ENCODE measurements around the gene TSHZ2.

Gene TSHZ2

DNA sequence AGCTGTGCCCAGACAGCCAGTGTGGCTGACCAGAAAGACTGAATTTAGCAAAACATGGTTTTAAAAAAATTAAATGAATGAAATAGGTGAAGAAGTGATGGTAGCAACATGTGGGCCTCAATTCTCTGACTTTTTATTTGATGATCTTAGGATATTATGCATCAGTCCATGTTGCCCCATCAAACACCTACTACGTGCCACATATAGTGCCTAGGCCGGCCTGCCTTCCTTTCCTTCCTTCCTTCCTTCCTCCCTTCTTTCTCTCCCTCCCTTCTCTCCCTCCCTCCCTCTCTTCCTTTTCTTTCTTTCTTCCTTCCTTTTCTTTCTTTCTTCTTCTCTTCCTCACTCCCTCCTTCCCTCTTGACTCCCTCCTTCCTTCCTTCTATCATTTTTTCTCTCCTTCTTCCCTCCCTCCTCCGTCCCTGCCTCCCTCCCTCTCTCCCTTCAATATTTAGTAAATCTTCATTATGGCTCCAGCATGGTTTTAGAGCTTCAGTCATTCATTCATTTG, 209.8 kb downstream of the TSHZ2 start:
- Mint-ChIP-seq H3K4me3 (no peak overlapping the region), H3K9me3 (no peaks in the 10 kb centered on the region), H3K27me3 (peaks cover 11% of the 10 kb centered on the region), H3K36me3 (ENCODE audit: low read depth) (no peaks in the 10 kb centered on the region), H3K27ac (no peak overlapping the region), H3K4me1 (no peaks in the 10 kb centered on the region)
- DNase-seq (no peak), ATAC-seq (no peak)

DNA sequence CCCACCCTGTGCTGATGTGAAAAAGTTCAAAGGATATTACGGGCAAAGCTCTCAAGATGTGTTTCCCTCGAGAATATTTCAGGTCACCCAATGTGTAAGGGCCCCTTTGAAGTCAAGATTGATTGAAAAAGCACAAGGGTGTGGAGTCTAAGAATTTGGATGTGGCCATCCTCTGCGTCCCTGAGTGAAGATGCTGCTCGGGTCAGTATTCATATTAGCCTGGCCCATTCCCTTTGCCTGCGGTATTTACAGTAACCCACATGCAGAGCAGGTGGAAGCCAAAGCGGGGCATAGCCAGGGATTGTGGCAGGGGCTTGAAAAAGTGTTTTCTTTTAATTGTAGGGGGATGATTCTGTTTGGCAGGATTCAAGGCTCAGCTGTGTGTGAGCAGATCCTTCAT, 211.0 kb downstream of the TSHZ2 start:
- DNase-seq (no peak), ATAC-seq (no peak)
- Mint-ChIP-seq H3K36me3 (ENCODE audit: low read depth) (no peaks in the 10 kb centered on the region), H3K27me3 (peaks cover 8% of the 10 kb centered on the region), H3K27ac (no peak overlapping the region), H3K4me3 (no peak overlapping the region), H3K4me1 (peaks cover 1% of the 10 kb centered on the region), H3K9me3 (no peaks in the 10 kb centered on the region)

GRCh38 chr20:53186635-53187034, 214.5 kb downstream of the TSHZ2 start:
- Mint-ChIP-seq H3K4me3 (no peak overlapping the region), H3K36me3 (ENCODE audit: low read depth) (no peaks in the 10 kb centered on the region), H3K27ac (no peak overlapping the region), H3K9me3 (no peaks in the 10 kb centered on the region), H3K4me1 (peaks cover 1% of the 10 kb centered on the region), H3K27me3 (peaks cover 7% of the 10 kb centered on the region)
- no peak for ATAC-seq
- no peak for DNase-seq

- no peaks in the 10 kb centered on the region for H3K36me3 Mint-ChIP-seq (ENCODE audit: low read depth)
- H3K27ac Mint-ChIP-seq: no peak overlapping the region
- ATAC-seq: no peak
- H3K9me3 Mint-ChIP-seq: no peaks in the 10 kb centered on the region
- DNase-seq: no peak
- H3K27me3 Mint-ChIP-seq: peaks cover 9% of the 10 kb centered on the region
- no peak overlapping the region for H3K4me3 Mint-ChIP-seq
- peaks cover 1% of the 10 kb centered on the region for H3K4me1 Mint-ChIP-seq
Observed at GRCh38 chr20:53187392-53188068, 215.4 kb downstream of the TSHZ2 start.

- Mint-ChIP-seq H3K27ac (no peak overlapping the region), H3K27me3 (peaks cover 9% of the 10 kb centered on the region), H3K4me1 (peaks cover 1% of the 10 kb centered on the region), H3K9me3 (no peaks in the 10 kb centered on the region), H3K4me3 (no peak overlapping the region), H3K36me3 (ENCODE audit: low read depth) (no peaks in the 10 kb centered on the region)
- no peak for ATAC-seq
- DNase-seq: no peak
Observed at GRCh38 chr20:53190225-53190624, 218.1 kb downstream of the TSHZ2 start.

- ATAC-seq: no peak
- H3K9me3 Mint-ChIP-seq: no peaks in the 10 kb centered on the region
- peaks cover 1% of the 10 kb centered on the region for H3K4me1 Mint-ChIP-seq
- peaks cover 6% of the 10 kb centered on the region for H3K27me3 Mint-ChIP-seq
- no peak overlapping the region for H3K27ac Mint-ChIP-seq
- no peak for DNase-seq
- no peak overlapping the region for H3K4me3 Mint-ChIP-seq
- no peaks in the 10 kb centered on the region for H3K36me3 Mint-ChIP-seq (ENCODE audit: low read depth)
Observed at GRCh38 chr20:53191957-53192356, 219.8 kb downstream of the TSHZ2 start.

- no peaks in the 10 kb centered on the region for H3K36me3 Mint-ChIP-seq (ENCODE audit: low read depth)
- H3K27ac Mint-ChIP-seq: no peak overlapping the region
Observed at GRCh38 chr20:53194306-53195290, 222.4 kb downstream of the TSHZ2 start.

DNA sequence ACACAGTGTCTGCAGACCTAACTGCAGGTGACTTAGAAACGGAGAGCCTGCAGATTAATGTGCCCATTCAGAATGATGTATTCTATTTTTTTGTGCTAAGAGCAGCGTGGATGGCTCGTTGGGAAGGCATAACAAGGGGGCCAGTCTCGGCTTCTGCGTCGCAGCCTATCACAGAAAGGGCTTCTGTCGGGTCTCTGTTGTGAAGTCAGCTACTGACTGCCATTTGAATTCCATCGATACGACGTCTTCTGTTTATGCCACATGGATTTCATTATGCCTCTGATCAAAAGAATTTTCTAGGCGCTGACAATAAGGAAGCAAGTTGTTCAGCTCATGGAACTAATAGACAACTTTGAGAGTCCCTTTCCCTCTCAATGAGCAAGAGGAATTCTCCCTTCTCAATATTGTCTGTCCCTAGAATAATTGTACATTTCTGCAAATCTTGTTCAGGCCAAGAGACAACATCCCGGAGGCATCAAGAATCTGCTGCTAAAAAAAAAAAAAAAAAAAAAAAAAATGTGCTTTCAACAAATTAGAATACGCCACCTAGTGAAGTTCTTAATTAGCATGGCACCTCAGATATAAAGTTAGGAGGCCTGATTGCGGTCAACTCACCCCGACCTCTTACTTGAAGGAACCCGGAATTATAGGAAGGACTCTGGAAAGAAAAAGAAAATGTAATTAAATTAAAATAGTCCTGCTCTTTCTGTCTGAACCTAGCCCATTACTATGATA, 223.9 kb downstream of the TSHZ2 start:
- no peaks in the 10 kb centered on the region for H3K9me3 Mint-ChIP-seq
- no peak overlapping the region for H3K4me3 Mint-ChIP-seq
- no peak overlapping the region for H3K27ac Mint-ChIP-seq
- H3K27me3 Mint-ChIP-seq: peaks cover 8% of the 10 kb centered on the region
- DNase-seq (no peak), ATAC-seq (no peak)
- H3K36me3 Mint-ChIP-seq (ENCODE audit: low read depth): no peaks in the 10 kb centered on the region
- H3K4me1 Mint-ChIP-seq: no peaks in the 10 kb centered on the region

More at GRCh38 chr20:53194306-53195290, 222.4 kb downstream of the TSHZ2 start:
- H3K9me3 Mint-ChIP-seq: no peaks in the 10 kb centered on the region
- H3K27me3 Mint-ChIP-seq: peaks cover 8% of the 10 kb centered on the region
- no peak for ATAC-seq
- no peak overlapping the region for H3K4me3 Mint-ChIP-seq
- H3K4me1 Mint-ChIP-seq: no peaks in the 10 kb centered on the region
- DNase-seq: no peak

DNA sequence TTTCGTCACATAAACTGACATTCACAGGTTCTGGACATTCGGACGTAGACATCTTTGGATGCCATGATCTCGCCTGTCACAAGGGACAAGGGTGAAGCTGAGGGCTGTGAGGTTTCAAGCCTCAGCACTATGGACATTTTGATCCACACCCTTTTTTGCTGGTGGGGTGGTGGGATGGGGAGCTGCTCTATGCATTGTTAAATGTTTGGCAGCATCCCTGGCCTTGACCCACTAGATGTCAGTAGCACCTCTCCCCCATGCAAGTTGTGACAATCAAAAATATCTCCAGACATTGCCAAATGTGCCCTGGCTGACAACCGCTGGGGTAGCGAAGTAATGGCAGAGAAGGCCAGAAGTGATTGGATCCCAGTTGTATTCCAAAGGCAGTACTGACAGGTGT, 229.4 kb downstream of the TSHZ2 start:
- Mint-ChIP-seq H3K27ac (no peak overlapping the region), H3K36me3 (ENCODE audit: low read depth) (no peaks in the 10 kb centered on the region), H3K4me1 (peaks cover 5% of the 10 kb centered on the region), H3K4me3 (no peak overlapping the region), H3K27me3 (peaks cover 3% of the 10 kb centered on the region), H3K9me3 (no peaks in the 10 kb centered on the region)
- ATAC-seq: no peak
- DNase-seq: no peak

DNA sequence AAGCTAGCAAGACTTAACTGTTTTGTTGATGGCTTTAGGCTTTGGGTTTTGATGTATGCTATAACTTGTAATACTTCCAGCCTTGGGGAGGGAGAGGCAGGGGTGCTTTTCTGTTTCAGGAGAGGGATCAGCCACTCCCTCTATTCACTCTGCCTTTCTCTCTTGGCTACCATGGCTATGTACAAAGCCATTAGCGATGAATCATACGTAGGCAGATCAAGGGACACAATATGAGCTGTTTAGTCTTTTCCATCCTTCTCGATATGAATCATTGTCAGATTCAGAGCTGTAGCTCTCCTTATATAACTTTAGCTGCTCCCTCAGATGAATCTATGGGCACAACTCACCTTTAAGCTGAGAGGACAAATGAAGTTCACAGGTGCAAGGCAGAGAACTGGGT, 230.6 kb downstream of the TSHZ2 start:
- peak; percentile 78 for ATAC-seq
- Mint-ChIP-seq H3K27ac (no peak overlapping the region), H3K36me3 (ENCODE audit: low read depth) (no peaks in the 10 kb centered on the region), H3K27me3 (peaks cover 3% of the 10 kb centered on the region), H3K4me1 (peaks cover 5% of the 10 kb centered on the region), H3K4me3 (no peak overlapping the region), H3K9me3 (no peaks in the 10 kb centered on the region)
- no peak for DNase-seq

- DNase-seq: no peak
- ATAC-seq: no peak
- Mint-ChIP-seq H3K36me3 (ENCODE audit: low read depth) (no peaks in the 10 kb centered on the region), H3K9me3 (no peaks in the 10 kb centered on the region), H3K4me1 (peaks cover 16% of the 10 kb centered on the region), H3K27me3 (peaks cover 2% of the 10 kb centered on the region), H3K4me3 (no peak overlapping the region), H3K27ac (no peak overlapping the region)
Observed at GRCh38 chr20:53205046-53205445, 232.9 kb downstream of the TSHZ2 start.

DNA sequence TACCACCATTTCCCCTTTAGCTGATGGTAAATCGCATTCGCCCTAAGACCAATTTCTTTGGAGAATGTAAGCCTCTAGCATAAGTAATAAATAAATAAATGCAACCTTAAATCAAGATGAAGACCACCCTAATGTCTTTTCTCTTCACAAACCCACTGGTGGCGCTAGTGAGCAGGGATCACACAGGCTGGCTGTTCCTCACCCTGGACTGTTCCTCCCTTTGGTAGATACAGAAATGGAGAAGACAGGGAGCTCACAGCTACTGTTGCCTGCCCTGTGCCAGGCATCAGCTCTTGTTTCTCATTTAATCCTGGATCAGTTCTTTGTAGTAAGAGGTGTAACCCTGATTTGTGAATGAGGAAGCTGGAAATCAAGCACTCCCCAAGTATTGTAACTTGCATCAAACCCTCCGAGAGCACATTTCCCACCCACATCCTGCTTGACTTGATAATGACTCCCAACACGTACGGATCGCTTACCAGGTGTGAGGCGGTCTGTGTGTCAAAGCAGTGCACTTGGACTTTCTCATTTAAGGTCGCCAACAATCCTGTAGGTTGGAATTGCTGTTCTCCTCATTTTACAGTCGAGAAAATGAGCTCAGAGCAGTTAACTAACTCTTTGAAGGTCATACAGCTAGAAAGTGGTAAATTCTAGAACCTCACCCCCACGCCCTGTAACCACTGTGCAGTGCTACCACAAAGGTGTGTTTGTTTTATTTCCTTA, 236.1 kb downstream of the TSHZ2 start:
- DNase-seq: peak; percentile 33
- H3K27ac Mint-ChIP-seq: no peak overlapping the region
- ATAC-seq: peak; percentile 52

DNA sequence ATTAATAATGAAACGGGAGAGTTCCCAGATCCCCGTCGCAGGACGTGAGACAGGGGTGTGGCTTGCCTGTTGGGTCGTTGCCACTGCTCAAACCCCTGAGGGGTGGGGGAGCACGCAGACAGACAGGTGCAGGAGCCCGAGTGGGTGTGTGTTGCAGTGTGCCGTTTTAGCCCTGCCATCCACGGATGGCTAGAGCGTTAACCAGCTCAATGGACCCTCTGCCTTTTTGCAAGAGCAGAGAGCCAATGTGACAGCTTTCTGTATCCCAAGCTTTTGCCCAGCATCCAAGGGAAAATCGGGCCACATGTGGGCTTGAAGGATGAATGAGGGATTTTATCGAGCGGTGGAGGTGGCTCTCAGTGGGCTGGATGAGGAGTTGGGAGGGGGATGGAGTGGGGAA, 237.9 kb downstream of the TSHZ2 start:
- Mint-ChIP-seq H3K36me3 (ENCODE audit: low read depth) (no peaks in the 10 kb centered on the region), H3K4me1 (peaks cover 18% of the 10 kb centered on the region), H3K27ac (no peak overlapping the region), H3K9me3 (no peaks in the 10 kb centered on the region), H3K4me3 (no peak overlapping the region), H3K27me3 (peaks cover 2% of the 10 kb centered on the region)
- ATAC-seq: no peak
- DNase-seq: no peak

More for the DNA sequence above, 236.1 kb downstream of the TSHZ2 start:
- H3K9me3 Mint-ChIP-seq: no peaks in the 10 kb centered on the region
- no peaks in the 10 kb centered on the region for H3K36me3 Mint-ChIP-seq (ENCODE audit: low read depth)
- peak overlapping the region; percentile 34 for H3K4me3 Mint-ChIP-seq
- peaks cover 12% of the 10 kb centered on the region for H3K4me1 Mint-ChIP-seq
- H3K27me3 Mint-ChIP-seq: no peaks in the 10 kb centered on the region

GRCh38 chr20:53210931-53211330, 238.8 kb downstream of the TSHZ2 start:
- Mint-ChIP-seq H3K27ac (no peak overlapping the region), H3K4me3 (no peak overlapping the region), H3K4me1 (peaks cover 25% of the 10 kb centered on the region)

More at GRCh38 chr20:53210931-53211330, 238.8 kb downstream of the TSHZ2 start:
- DNase-seq (no peak), ATAC-seq (no peak)
- H3K36me3 Mint-ChIP-seq (ENCODE audit: low read depth): no peaks in the 10 kb centered on the region
- no peaks in the 10 kb centered on the region for H3K9me3 Mint-ChIP-seq
- H3K27me3 Mint-ChIP-seq: peaks cover 2% of the 10 kb centered on the region

All from activated naive CD8-positive, alpha-beta T cell treated with anti-CD3 and anti-CD28 coated beads, Interleukin-2, amount 50 U/mL, for 24 hours (primary cell).